SK-N-SH treated with all-trans-retinoic acid at 6 μM for 48 hours (cell line): Measurements from ENCODE around the gene KRTAP10-3.

ENCODE experiments used
- ARNTL ChIP-seq: fragments of 450-650 bp; formaldehyde crosslinking; IDR thresholded peaks from 2 replicates; pipeline ENCODE4 v1.5.0; 2020; ENCODE audit warnings: low read depth, mild to moderate bottlenecking, moderate library complexity, borderline replicate concordance
- PPARA ChIP-seq: fragments of 250-450 bp; sonication (Bioruptor Pico); IDR thresholded peaks from 2 replicates; pipeline ENCODE4 v1.5.0; 2020; ENCODE audit warnings: mild to moderate bottlenecking, borderline replicate concordance
- RARB ChIP-seq: fragments of 250-450 bp; sonication (Bioruptor Pico); IDR thresholded peaks from 2 replicates; pipeline ENCODE4 v1.8.0; 2021; ENCODE audit warnings: mild to moderate bottlenecking, moderate library complexity
- TOX ChIP-seq: fragments of 250-450 bp; sonication (Bioruptor Pico); IDR thresholded peaks from 2 replicates; pipeline ENCODE4 v1.8.0; 2021; ENCODE audit warnings: mild to moderate bottlenecking, moderate library complexity, borderline replicate concordance
- ZFP30 ChIP-seq: fragments of 450-650 bp; formaldehyde crosslinking; IDR thresholded peaks from 2 replicates; pipeline ENCODE4 v1.5.0; 2022; ENCODE audit warnings: mild to moderate bottlenecking, moderate library complexity
- TF ChIP-seq, protein P1 (sequence below): fragments of 250-450 bp; sonication (Bioruptor Pico); IDR thresholded peaks from 2 replicates; pipeline ENCODE4 v1.8.0; 2020; ENCODE audit warnings: mild to moderate bottlenecking, moderate library complexity, borderline replicate concordance
- TF ChIP-seq, protein P2 (sequence below): fragments of 250-450 bp; sonication (Bioruptor Pico); IDR thresholded peaks from 2 replicates; pipeline ENCODE4 v1.5.0; 2020; ENCODE audit warnings: mild to moderate bottlenecking, moderate library complexity
- TF ChIP-seq, protein P3 (sequence below): fragments of 250-450 bp; sonication (Bioruptor Pico); IDR thresholded peaks from 2 replicates; pipeline ENCODE4 v1.8.0; 2021; ENCODE audit warnings: low read depth, mild to moderate bottlenecking, moderate library complexity, borderline replicate concordance
- TF ChIP-seq, protein P4 (sequence below): fragments of 250-450 bp; sonication (Bioruptor Pico); IDR thresholded peaks from 2 replicates; pipeline ENCODE4 v1.5.1; 2020; ENCODE audit warnings: low read depth, mild to moderate bottlenecking, moderate library complexity

DNA sequence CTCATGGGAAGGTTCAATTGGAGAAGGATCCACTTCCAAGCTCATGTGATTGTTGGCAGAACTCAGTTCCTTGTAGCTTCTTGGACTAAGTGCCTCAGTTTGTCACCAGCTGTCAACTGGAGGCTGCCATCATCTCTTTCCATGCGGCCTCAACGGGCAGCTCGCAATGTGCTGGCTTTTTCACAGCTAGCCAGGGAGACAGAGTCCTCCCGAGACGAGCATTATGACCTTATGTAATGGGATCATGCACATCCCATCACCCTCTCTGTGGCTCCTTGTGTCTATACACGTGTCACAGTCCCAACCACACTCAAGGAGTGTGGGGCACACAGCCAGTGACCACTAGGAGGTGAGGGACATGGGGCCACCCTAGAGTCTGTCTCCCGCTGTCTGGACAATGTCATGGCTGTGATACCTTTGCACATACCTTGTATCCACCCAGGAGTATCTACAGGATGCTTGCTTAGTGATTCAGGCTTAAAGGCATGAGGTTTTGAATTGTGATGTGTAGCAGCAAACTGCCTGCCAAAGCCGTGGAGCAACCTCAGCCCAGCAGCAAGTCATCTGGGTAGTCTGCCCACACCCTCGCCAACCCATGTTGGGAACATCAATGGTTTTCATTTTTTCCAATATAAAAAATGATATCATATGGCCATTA, 37.6 kb upstream of the KRTAP10-3 start:
- TF ChIP-seq, protein P1, sequence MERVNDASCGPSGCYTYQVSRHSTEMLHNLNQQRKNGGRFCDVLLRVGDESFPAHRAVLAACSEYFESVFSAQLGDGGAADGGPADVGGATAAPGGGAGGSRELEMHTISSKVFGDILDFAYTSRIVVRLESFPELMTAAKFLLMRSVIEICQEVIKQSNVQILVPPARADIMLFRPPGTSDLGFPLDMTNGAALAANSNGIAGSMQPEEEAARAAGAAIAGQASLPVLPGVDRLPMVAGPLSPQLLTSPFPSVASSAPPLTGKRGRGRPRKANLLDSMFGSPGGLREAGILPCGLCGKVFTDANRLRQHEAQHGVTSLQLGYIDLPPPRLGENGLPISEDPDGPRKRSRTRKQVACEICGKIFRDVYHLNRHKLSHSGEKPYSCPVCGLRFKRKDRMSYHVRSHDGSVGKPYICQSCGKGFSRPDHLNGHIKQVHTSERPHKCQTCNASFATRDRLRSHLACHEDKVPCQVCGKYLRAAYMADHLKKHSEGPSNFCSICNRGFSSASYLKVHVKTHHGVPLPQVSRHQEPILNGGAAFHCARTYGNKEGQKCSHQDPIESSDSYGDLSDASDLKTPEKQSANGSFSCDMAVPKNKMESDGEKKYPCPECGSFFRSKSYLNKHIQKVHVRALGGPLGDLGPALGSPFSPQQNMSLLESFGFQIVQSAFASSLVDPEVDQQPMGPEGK (CRISPR knock-in tag), result no peak
- TF ChIP-seq TOX (CRISPR knock-in tag) (no peak), ZFP30 (CRISPR knock-in tag) (no peak), RARB (no peak), ARNTL (CRISPR knock-in tag) (no peak), PPARA (no peak)
- TF ChIP-seq, protein P2, sequence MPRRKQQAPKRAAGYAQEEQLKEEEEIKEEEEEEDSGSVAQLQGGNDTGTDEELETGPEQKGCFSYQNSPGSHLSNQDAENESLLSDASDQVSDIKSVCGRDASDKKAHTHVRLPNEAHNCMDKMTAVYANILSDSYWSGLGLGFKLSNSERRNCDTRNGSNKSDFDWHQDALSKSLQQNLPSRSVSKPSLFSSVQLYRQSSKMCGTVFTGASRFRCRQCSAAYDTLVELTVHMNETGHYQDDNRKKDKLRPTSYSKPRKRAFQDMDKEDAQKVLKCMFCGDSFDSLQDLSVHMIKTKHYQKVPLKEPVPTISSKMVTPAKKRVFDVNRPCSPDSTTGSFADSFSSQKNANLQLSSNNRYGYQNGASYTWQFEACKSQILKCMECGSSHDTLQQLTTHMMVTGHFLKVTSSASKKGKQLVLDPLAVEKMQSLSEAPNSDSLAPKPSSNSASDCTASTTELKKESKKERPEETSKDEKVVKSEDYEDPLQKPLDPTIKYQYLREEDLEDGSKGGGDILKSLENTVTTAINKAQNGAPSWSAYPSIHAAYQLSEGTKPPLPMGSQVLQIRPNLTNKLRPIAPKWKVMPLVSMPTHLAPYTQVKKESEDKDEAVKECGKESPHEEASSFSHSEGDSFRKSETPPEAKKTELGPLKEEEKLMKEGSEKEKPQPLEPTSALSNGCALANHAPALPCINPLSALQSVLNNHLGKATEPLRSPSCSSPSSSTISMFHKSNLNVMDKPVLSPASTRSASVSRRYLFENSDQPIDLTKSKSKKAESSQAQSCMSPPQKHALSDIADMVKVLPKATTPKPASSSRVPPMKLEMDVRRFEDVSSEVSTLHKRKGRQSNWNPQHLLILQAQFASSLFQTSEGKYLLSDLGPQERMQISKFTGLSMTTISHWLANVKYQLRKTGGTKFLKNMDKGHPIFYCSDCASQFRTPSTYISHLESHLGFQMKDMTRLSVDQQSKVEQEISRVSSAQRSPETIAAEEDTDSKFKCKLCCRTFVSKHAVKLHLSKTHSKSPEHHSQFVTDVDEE (CRISPR knock-in tag), result no peak
- TF ChIP-seq, protein P3, sequence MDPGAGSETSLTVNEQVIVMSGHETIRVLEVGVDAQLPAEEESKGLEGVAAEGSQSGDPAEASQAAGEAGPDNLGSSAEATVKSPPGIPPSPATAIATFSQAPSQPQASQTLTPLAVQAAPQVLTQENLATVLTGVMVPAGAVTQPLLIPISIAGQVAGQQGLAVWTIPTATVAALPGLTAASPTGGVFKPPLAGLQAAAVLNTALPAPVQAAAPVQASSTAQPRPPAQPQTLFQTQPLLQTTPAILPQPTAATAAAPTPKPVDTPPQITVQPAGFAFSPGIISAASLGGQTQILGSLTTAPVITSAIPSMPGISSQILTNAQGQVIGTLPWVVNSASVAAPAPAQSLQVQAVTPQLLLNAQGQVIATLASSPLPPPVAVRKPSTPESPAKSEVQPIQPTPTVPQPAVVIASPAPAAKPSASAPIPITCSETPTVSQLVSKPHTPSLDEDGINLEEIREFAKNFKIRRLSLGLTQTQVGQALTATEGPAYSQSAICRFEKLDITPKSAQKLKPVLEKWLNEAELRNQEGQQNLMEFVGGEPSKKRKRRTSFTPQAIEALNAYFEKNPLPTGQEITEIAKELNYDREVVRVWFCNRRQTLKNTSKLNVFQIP, result no peak
- TF ChIP-seq, protein P4, sequence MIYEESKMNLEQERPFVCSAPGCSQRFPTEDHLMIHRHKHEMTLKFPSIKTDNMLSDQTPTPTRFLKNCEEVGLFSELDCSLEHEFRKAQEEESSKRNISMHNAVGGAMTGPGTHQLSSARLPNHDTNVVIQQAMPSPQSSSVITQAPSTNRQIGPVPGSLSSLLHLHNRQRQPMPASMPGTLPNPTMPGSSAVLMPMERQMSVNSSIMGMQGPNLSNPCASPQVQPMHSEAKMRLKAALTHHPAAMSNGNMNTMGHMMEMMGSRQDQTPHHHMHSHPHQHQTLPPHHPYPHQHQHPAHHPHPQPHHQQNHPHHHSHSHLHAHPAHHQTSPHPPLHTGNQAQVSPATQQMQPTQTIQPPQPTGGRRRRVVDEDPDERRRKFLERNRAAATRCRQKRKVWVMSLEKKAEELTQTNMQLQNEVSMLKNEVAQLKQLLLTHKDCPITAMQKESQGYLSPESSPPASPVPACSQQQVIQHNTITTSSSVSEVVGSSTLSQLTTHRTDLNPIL (CRISPR knock-in tag), result no peak
